ENCODE measurements around the gene BIRC2.

Gene BIRC2

DNA sequence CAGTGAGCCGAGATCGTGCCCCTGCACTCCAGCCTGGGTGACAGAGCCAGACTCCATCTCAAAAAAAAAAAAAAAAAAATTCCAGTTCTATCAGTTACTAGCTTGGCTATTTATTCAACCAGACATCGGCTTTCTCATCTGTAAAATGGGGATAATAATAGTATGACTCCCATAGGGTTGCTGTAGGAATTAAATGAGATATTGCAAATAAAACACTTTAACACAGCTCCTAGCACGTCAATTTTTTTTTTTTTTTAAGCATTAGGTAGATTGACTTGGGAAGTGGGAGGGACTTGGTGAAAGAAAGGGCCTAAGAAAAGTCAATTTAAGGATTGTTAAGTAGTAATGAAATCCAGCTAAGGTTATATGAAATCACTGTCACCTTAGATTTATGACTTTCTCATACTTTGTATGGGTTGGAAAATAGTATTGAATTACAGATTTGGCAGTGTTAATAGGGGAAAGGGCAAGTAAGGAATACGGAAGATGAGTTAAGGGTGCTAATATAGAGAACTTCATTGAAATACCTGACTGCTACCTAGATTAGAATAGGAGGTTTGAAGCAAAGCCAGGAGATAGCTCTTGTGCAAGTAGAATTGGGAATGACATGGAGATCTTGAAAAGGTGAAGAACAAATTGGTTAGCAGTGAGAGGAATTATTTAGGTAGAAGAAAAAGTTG is 28.8 kb downstream of the BIRC2 start:
- no peak for FAIRE-seq

GRCh38 chr11:102377891-102378290 is 30.9 kb downstream of the BIRC2 start:
- no peak for FAIRE-seq

DNA sequence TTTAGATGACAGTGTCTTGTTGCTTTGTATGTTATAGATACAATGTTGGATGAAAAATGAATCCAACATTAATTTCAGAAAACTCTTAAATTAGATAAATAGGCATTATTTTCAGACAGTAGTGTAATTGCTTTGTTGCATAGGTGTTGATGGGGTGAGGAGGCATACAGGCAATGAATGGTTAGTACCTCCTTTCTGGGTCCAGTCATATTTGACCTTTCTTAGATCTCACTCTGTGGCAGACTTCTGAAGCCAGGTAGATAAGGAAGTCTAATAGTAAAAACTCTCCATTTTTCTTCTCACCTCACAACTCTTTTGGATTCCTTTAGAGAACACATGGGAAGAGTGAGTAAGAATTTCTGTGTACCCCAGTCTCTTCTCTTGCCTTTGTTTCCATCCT is 31.8 kb downstream of the BIRC2 start:
- FAIRE-seq: no peak

DNA sequence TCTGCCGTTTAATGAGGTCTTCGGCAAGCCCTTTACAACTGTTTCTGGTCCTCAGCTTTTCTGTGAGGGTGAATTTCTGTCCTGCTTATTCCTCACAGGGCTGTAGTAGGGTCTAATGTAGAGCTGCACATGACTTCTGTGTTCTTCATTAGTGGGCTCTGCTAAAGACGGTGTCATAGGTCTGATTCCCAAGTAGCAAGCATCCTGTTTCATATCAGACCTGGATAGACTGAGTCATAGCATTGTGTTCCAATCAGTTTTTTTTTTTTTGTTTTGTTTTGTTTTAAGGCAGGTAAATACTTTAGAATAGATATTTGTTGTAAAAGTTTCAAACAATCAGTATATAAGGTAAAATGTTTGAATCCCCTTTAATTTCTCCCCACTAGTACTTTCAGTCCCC is 35.4 kb downstream of the BIRC2 start:
- no peak for FAIRE-seq

- no peak for FAIRE-seq
Observed at GRCh38 chr11:102383839-102384238, 36.8 kb downstream of the BIRC2 start.

DNA sequence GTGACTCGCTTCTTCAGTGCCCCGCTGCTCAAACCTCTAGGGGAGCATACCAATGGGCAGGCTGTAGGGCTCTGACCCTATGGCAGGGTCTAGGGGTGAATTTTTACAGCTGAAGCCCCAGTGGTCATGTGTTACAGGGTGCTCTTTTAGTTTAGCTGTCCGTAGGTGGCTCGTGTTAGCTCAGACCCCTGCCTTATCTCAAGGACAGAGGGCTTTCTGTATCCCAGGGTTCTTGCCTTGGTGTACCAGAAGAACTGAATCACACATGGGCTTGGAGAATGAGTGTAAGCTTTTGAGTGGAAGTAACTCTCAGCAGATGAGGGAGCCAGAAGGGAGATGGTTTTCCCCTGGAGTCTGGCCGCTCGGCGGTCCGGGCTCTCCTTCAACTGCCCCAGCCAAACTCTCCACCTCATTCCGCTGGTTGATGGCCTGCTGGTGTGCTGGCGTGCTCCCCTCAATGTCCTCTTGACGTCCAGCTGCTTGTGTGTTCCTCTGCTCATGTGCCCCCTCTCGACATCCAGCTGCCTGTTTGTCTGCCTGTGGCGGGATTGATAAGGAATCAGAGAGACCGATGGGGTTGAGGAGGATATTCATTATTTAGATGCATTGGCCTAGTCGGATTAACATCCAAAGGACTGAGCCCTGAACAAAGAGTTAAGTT is 37.5 kb downstream of the BIRC2 start:
- no peak for FAIRE-seq

GRCh38 chr11:102385085-102386007 is 38.3 kb downstream of the BIRC2 start:
- no peak for FAIRE-seq

- no peak for FAIRE-seq
Observed at GRCh38 chr11:102386136-102386734, 39.2 kb downstream of the BIRC2 start.

GRCh38 chr11:102387043-102387781 is 40.2 kb downstream of the BIRC2 start:
- no peak for FAIRE-seq

- FAIRE-seq: no peak
Observed at GRCh38 chr11:102389253-102389652, 42.2 kb downstream of the BIRC2 start.

- FAIRE-seq: no peak
Observed at GRCh38 chr11:102390667-102391465, 43.9 kb downstream of the BIRC2 start.

- FAIRE-seq: no peak
Observed at GRCh38 chr11:102391549-102392237, 44.7 kb downstream of the BIRC2 start.

DNA sequence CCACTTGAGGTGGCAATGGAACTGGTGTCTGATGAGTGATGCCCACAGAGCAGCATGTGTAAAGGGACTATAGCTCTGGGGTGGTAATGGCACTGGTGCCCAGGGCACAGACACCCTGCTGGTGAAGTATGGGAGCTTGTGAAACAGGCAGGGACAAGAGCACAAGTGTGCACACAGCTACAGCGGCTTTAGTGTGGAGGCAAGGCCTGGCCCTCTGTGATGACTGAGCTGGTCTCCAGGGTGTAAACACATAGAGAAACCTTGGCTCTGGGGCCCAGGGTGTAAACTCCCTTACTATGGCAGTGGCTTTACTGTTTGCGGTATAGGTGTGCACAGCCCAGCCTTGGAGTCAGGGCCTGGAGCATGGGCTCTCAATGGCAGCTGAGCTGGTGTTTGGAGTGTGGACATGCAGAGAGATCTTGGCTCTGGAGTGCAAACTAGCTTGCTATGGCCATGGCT is 46.3 kb downstream of the BIRC2 start:
- no peak for FAIRE-seq

DNA sequence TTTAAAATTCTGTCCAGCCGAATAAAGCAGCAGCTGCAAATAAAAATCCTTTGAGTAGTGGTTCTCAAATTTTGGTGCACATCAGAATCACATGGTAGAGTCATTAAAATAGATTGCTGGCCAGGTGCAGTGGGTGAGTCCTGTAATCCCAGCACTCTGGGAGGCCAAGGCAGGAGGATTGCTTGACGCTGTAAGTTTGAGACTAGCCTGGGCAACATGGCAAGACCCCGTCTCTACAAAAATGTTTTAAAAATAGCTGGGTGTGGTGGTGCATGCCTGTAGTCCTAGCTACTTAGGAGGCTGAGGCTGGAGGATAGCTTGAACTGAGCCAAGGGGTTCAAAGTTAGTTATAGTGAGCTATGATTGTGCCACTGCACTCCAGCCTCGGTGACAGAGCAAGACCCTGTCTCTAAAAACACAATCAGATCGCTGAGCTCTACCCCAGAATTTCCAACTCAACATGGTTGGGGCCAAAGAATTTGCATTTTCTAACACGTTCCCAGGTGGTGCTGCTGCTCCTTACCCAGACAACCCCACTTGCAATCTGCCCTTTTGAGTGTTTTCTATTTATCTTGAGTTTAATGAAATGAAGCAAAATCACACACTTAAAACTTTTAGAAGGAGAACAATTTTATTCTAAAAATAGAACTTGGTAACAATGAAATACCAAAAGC is 48.8 kb downstream of the BIRC2 start:
- no peak for FAIRE-seq

GRCh38 chr11:102396708-102397563 is 49.9 kb downstream of the BIRC2 start:
- FAIRE-seq: no peak

DNA sequence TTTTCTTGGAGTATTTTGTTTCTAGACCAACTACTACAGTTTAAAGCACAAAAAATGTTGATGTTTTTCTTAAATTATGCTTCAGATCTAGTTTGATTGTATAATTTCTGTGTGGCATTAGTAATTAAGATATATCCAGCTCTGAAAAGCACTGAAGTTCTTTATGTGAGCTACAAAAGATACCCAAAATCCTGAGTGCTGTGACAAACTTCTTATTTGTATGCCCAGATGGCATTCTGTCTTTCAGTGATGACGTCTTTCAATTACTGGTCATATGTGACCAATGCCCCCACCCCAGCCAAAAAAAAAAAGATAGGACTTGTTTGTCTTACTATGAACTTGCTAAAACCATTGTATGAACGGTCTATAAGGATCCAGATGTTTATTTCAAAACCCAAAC is 51.3 kb downstream of the BIRC2 start:
- FAIRE-seq: no peak

DNA sequence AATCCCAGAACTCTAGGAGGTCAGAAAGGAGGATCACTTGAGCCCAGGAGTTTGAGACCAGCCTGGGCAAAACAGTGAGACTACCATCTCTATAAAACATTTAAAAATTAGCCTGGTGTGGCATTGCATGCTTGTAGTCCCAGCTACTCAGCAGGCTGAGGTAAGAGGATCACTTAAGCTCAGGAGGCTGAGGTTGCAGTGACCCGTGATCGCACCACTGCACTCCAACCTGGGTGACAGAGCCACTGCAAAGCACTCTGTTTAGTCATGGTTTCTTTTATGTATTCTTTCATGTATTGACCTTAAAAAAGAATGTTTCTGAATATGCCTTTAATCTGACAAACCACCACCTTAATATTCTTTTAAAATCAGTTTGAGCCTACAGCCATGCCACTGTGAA is 52.2 kb downstream of the BIRC2 start:
- no peak for FAIRE-seq

GRCh38 chr11:102400603-102401002 is 53.6 kb downstream of the BIRC2 start:
- FAIRE-seq: no peak

DNA sequence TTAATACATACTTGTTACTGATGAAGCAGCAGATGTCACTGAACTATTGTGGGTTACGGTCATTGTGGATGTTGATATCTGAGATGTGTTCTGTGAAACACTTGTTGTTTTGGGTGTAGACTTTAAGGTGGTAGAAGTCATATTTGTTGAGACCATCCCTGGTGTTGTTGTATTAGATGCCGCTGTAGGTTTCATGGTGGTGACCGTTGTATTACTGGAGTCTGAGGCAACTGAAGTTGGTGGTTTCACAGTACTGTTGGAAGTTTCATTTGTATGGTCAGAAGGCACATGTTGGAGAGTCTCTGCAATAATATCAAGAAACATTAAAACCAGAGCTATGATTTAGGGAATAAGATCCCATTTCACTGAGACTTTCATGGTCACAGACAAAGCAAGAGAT is 54.9 kb downstream of the BIRC2 start:
- FAIRE-seq: no peak
